NCI-H1694 (cell line): ENCODE measurements around the gene TRAPPC10.
A peak's percentile ranks its signal among the peaks of the same experiment; 100 is the strongest.

Source experiments
- DNase-seq: peaks from one replicate; lab custom pipeline; 2025; lab: John Stamatoyannopoulos, UW

TRAPPC10 gene

GRCh38 chr21:44005071-44005470 is 7.0 kb upstream of the TRAPPC10 start:
- no peak for DNase-seq

GRCh38 chr21:44005593-44005992 is 6.5 kb upstream of the TRAPPC10 start:
- no peak for DNase-seq

GRCh38 chr21:44006017-44006619 is 6.0 kb upstream of the TRAPPC10 start:
- no peak for DNase-seq

DNA sequence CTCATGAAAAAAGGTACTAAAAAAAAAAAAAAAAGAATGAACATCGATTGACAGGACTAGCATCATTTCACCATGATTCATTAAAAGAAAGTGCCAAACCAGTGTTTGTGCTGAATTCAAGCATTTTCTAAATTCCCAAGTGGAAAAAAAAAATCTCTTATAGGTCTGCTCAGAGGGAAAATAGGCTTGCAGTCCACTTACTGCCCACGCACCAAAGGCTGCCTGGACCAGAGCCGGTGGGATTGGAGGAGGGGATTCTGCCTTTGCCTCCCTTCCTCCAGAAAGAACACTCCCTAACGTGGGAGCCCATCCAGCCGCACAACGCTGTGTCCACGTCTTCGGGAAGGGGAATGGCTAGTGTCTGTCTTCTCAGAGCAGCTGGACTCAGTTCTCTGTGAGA is 5.5 kb upstream of the TRAPPC10 start:
- DNase-seq, result no peak

DNA sequence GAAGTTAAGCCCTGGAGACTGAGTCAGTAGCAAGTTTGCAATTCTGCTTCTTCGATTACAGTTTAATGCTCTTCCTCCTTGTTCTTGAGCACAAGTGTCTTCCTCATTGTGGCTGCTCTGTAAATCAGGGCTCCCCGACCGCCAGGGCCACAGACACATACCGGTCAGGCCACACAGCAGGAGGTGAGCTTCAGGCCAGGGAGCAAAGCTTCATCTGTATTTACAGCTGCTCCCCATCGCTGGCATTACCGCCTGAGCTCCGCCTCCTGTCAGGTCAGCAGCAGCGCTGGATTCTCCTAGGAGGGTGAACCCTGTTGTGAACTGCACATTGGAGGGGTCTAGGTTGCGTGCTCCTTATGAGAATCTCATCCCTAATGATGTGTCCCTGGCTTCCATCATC is 1.7 kb upstream of the TRAPPC10 start:
- no peak for DNase-seq

GRCh38 chr21:44011123-44011522 is 986 bp upstream of the TRAPPC10 start:
- DNase-seq, result no peak

- peak; percentile 13 for DNase-seq
Measured at GRCh38 chr21:44012474-44013379, 618 bp downstream of the TRAPPC10 start.

GRCh38 chr21:44013380-44014088 is 1.4 kb downstream of the TRAPPC10 start:
- DNase-seq, result no peak

GRCh38 chr21:44017601-44018000 is 5.5 kb downstream of the TRAPPC10 start:
- DNase-seq, result no peak

GRCh38 chr21:44018127-44018526 is 6.0 kb downstream of the TRAPPC10 start:
- DNase-seq, result no peak

- DNase-seq, result no peak
Measured at GRCh38 chr21:44018813-44019567, 6.9 kb downstream of the TRAPPC10 start.

DNA sequence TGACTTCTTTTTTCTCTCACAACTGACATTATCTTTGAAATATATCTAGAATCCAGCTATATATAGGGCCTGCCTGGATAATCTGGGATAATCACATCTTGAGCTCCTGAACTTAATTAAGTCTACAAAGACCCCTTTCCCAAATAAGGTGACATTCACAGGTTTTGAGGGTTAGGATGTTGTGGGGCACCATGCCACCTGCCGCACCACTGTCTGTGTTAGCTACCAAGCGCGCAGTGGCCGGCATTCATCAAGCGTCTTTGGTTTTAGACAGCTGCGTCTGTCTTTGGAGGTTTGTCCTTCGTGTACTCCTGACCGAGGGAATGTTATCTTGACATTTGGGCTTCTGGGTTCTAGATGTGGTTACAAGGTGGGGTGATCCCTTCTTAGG is 7.5 kb downstream of the TRAPPC10 start:
- no peak for DNase-seq

- no peak for DNase-seq
Measured at GRCh38 chr21:44020551-44020950, 8.4 kb downstream of the TRAPPC10 start.

DNA sequence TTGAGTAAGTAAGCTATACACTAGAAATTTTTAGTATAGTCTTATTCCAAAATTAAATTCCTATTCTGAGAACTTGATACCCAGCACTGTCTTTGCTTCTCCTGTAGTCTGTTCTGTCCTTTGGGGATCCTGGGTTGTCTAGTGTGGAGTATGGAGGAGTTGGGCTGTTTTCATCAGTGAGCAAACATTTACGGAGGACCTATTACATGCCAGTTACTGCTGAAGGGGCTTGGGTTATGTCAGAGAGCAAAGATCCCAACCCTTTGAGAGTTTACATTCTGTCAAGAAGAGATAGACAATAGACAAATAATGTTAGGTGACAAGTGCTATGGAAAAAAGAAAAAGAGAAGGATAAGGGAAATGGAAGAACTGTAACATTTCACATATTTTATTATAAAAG is 9.0 kb downstream of the TRAPPC10 start:
- DNase-seq, result no peak

- no peak for DNase-seq
Measured at GRCh38 chr21:44024257-44024656, 12.1 kb downstream of the TRAPPC10 start.

- no peak for DNase-seq
Measured at GRCh38 chr21:44024887-44025353, 12.8 kb downstream of the TRAPPC10 start.

DNA sequence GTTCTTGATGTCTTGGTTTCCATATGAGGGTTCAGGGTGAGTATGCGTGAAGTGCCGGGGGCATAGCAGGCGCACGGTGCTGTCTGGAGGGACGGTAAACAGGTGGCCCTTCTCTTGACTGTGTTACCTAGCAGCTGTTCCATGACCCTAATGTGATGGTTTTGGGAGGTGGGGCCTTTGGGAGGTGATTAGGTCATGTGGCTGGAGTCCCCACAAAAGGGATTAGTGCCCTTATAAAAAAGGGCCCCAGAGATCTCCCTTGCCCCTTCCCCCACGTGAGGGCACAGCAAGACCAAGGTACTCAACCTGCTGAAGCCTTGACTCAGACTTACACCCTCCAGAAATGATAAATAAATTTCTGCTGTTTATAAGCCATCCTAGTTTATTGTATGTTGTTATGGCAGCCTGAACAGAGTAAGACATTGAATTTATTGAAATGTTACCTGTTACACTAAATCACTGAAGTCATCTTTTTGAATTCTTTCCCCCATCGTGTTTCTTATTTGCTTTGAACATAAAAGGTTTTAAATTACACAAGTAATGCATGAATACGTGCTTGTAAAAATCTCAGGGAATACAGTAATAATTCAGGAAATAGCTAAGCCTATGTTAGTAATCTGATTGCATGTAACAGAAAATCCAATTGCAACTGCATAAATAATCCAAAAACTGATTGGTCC is 15.6 kb downstream of the TRAPPC10 start:
- DNase-seq, result no peak

DNA sequence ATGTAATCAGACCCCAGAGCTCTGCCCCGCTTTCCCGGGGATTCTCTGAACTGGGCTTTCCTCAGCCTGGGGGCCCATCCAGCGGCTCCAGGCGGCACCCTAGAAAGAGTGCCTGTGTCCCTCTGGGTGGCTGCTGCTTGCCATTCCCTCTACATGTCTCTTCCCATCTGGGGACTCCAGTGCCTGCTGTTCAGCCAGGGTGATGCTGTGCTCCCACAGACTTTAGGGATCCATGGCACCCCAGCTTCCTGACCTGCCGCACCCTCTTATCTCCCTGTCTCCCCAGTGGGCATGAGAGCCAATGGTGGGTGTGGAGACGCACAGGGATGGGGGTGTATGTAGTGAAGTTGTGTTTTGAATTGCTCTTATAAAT is 16.2 kb downstream of the TRAPPC10 start:
- no peak for DNase-seq

- no peak for DNase-seq
Measured at GRCh38 chr21:44029460-44030087, 17.5 kb downstream of the TRAPPC10 start.

DNA sequence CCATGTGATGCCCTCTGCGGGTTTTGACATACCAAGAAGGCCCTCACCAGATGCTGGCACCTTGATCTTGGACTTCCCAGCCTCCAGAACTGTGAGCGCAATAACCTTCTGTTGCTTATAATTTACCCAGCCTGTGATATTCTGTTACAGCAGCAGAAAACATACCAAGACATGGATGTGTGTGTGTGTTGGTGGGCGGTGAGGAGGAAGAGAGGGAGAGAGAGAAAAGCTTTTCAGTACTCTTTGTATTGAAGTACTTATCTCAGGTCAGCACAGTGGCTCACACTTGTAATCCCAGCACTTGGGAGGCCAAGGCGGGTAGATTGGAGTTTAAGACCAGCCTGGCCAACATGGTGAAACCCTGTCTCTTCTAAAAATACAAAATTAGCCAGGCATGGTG is 23.1 kb downstream of the TRAPPC10 start:
- no peak for DNase-seq

DNA sequence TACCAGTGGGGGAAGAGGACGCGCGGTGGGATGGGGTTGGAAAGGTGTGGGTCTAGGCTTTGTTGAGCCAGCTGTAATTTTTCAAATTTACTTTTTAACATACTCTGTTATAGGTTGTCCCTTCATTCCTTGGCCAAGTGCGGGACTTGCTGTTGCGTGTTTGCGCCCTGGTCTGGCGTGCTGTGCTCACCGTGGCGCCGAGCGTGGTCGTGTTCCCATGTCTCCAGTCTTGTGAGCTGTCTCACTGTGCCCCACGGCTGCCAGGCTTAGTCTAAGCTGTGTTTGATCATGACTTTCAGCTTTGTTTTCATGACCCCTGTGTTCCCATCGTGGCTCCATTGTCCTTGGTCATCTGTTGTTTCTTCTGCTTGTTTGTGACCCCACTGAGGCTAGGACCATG is 26.0 kb downstream of the TRAPPC10 start:
- DNase-seq, result no peak
